HG02610 (cell line): Measurements from ENCODE around the gene FAM216B.
A peak's percentile ranks its signal among the peaks of the same experiment; 100 is the strongest.
"Not testable (repeated sequence)": the region's sequence is repeated elsewhere in the genome, so short reads cannot be mapped to it uniquely, and the experiment has no call there.

Source experiments
- ATAC-seq: cut with Tn5 transposase; IDR thresholded peaks from one replicate; pipeline ENCODE4 v1.9.1; 2021; ENCODE audit warnings: mild to moderate bottlenecking, moderate library complexity; ENCODE audit not compliant: unreplicated experiment

FAM216B gene

DNA sequence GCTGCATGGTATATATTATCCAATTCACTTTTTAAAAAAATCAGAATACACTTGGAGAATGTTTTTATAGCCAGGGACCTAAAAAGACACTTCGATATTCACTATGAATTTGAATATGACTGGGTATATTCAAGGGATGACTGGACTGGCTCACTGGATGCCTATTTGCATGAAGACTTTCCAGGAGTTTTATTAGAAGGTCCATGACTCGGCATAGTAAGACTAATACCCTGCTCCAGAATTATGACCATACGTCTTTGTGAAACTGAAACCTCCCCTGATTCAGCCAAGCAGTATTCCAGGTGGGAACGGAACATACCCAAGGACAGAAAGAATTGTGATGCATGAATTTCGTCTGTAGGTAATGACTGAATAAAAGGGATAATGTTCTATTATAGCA lies 3.9 kb upstream of the FAM216B start:
- ATAC-seq = no peak

DNA sequence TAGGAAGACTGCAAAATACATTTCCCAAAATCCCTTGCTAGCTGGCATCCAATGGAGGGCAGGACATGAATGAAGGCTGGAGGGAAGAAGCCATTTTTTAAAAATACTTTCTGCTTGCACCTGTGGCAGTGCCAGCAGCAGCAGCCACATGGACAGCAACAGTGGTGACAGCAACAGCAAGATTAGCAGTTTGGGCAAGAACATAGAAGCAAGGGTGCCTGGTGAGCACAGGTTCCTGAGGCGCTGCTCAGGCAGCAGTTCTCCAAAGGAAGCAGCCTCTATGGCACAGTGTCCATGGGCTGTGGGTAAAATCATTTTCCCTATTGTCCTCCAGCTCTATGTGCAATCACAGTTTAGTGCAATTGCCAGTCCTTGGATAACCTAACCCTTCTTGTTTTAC lies 1.3 kb upstream of the FAM216B start:
- no peak for ATAC-seq

DNA sequence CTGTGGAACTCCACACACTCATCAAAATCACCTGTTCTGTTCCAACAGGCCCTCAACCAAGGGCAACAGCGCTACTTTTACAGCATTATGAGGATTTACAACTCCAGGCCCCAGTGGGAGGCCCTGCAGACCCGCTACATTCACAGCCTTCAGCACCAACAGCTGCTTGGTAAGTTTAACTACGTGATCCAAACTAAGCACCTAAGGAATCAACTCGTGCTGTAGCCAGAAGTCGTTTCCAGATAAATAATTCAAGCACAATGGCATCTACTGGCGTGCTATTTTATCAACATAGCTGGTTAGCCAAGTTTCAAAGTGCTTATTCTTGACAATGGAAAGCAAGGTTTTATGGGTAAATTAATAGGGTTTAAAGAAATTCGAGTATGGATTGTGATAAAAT lies 5.3 kb downstream of the FAM216B start:
- no peak for ATAC-seq

DNA sequence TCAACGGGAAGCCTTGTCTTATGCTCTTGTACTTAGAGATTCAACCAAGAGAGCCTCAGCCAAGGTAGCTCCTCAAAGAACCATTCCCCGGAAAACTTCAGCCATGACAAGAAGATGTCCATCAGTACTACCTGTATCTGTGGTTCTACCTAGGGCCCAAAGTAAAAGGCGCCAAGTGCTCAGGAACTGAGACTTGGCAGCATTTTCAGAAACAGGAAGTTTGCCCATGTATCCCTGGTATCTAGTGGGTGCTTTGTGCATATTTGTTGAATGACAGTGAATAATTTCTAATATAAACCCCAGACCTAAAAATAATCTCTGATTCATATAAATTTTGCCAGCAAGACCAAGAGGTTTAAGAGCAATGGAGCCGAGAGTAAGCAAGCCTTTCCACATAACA lies 7.2 kb downstream of the FAM216B start:
- ATAC-seq = no peak

DNA sequence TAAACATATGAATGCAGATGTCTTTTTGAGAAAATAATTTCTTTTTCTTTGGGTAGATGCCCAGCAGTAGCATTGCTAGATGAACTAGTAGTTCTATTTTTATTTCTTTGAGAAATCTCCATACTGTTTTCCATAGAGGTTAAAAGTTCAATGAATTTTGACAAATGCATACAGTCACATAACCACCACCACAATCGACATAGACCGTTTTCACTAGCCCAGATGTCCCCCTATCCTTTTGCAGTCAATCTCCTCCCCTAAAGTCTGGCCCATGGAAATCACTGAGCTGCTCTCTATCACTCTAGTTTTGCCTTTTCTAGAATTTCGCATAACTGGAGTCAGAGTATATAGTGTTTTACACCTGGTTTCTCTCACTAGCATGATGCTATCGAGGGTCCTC lies 10.8 kb downstream of the FAM216B start:
- ATAC-seq = no peak

DNA sequence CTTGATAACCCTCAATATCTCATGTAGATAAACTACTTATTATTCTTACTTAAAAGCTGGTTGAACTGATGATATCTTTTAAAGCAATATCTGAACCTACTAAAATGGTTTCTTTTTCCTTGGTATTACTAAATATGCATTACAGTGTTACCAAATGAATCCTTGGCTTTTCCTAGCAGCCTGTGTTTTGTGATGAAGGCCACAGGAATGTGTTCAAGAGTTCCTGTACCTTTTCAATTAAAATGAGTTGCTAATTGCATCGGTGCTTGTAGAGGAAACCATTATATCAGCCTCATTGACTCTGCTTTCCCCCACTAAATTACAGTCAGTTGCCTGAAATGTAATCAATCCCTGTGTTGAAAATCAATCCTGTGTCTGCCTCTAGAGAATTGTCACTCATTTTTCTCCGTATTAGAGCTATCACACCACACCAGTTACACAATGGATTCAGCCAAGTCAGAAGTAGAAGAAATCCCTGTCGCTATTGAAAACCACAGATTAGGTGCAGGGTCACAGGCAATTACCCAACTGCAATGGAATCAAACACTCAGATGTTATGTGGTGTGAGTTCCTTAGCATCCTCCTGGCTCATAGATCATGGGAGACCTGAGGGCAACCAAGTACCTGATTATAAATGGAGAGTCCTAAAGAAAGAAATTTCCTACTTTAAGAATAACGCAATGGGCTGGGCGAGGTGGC lies 13.3 kb downstream of the FAM216B start:
- ATAC-seq = no peak

DNA sequence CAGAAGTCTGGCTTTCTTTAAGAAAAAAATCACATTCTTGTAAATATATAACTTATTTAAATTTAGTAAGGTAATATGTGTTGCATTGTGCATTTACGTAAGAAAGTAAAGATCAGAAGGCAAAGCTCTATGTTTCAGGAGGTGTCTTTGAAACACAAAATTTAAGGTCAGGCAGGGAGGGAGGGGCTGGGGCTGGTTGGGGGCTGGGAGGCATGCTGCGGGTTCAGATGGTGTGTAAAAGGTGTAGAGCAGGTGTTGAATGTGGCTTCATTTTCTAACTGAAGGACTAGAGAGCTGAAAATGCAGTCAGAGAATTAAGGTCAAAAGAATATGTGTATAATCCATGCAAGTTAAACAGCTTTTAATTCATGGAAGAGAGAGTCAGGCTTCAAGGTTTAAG lies 14.3 kb downstream of the FAM216B start:
- no peak for ATAC-seq

DNA sequence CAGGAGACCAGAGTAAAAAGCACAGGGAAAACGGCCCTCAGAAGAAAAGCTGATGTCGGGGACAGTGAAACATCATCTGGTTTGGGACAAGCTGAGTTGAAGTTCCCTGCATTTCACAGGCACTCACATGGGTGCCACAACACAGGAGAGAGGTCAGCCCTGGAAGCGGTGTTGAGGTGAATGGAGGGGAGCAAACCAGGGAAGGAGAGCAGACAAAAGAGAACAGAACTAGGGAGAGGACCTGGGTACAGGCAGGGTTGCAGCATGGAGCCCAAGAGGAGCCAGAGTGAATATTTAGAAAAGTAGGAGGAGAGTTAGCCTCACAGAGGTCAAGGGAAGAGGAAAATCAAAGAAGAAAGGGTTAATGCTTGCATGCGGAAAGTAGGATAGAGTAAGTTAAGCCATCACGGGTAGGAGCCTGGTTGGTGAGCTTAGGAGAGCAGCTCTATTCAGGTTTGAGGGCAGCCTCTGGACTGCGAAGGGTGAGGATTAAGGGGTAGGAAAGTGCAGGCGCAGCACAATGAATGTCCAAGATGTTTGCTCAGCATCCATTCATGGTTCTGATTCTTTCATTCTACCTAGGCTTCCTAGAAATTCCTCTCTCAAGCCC lies 15.5 kb downstream of the FAM216B start:
- no peak for ATAC-seq

DNA sequence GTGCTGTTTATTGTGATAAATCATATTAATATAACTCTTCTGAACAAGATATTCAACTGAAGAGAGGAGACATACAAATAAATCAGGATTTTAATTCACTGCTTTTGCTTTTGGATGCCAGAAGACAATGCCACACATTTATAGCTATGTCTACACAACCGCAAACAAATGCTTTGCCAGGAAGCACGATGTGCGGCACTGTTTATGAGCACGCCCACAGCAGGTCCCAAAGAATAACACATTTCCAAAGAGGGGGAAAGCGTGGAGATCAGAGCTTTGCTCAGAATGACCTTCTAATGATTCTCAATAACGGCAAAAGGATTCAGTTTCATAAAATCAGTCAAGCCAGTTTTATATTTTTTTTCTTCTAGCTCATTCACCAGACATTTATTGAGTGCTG lies 16.7 kb downstream of the FAM216B start:
- no peak for ATAC-seq

DNA sequence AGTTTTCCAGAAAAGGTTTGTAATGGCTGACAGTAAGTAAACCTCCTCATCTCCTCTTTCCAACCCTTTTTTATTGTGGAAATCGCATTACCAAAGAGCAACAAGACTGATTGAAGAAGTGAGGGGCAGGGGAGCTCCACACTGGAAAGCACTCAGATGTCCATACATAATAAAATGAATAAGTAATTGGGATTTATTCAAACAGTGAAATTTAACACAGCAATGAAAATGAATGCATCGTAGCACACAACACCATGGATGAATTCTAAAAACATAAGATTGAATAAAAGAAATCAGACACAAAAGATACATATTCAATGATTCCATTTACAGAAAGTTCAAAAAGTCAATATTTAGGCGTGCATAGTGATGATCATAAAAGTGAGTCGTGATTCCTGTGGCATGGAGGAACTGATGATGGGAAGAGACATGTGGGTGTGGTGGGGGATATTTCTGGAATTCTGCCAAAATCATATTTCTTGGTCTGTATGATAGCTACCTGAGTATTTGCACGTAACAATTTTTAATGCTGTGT lies 18.8 kb downstream of the FAM216B start:
- ATAC-seq = no peak

DNA sequence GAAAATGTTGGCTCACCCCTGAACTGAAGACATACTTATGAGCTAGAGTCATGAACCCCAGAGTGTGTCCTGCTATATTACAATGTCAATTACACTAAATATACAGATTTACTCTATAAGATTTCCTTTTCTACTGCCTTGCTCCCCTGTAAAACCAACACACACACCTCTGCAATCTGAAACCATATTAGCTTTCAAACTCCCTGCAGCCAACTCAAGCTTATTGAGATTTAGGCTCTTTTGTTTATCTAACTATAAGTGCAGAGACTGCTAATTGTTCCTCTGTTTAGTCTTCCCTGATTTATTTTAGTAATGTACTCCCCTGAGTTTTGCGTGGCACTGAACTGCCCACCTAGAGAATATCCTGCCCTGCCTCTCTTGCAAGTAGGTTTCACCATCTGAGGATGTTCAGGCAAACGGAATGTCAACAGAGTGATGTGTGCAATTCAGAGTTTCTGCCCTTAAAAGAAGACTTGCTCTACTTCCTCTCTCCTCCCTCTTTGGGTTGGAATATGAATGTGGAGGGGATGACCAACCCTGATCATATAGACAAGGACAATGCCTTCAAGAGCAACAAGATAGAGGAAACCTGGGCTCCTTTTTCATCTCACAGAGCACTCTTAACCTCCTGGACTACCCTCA lies 22.3 kb downstream of the FAM216B start:
- no peak for ATAC-seq

DNA sequence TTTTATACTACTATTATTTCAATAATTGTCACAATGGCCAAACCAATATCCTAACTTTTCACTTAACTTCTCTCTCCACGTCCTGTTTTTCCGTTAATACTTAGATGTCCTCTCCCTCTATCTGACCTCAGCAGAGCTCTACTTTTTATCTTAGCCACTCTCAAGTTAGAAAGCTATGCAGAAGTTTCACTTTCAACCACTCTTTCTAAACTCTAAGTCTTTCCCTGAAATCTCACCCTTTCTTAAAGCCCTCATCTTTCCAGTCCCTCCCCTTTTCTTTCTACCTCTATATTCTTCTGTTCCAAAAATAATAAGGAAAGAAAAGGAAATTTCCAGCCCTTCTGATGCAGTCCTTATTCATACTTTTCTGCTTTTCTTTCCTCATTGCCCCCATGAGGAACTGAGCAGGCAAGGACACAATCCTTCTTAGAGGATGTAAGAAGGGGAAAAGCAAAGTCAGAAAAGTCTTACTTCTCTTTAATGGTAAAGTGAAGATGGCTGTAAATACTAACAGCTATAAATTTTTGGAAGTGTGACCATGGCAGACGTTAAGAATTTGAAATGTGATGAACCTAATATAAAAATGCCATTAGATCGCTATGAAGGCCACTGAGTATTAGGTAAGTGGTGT lies 23.0 kb downstream of the FAM216B start:
- peak; percentile 58 for ATAC-seq

DNA sequence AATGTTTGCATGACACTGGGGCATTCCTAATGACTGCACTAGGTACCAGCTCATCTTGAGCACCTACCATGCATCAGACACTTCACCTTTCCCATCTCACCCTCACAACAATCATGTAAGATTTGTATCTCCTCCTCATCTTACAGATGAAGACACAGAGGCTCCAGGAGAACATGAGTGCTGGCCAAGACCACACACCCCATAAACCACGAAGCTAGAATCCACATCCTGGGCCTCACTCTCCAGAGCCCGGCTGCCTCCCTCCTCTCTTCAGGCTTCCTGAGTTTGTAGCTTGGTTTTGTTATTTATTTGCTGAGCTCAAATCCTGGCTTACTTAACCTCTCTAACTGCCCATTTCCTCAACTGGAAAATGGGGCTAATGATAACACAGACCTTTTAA lies 25.9 kb downstream of the FAM216B start:
- no peak for ATAC-seq

DNA sequence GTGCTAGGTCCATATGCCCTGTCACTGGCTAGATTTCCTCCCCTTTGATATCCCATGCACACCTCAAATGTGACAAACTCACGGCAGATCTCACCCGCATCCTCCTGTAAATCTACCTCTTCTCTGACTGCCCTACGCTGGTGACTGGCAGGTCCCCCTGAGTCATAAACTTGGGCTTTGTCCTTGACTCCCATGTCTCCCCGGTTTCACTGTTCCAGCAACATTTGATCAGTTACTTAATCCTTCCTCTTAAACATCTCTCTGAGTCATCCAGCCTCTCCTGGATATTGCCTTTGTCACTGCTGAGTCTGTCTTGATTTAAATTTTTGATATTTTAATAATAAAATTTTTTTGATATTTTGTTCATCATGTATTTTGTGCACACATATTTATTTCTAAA lies 26.5 kb downstream of the FAM216B start:
- no peak for ATAC-seq

DNA sequence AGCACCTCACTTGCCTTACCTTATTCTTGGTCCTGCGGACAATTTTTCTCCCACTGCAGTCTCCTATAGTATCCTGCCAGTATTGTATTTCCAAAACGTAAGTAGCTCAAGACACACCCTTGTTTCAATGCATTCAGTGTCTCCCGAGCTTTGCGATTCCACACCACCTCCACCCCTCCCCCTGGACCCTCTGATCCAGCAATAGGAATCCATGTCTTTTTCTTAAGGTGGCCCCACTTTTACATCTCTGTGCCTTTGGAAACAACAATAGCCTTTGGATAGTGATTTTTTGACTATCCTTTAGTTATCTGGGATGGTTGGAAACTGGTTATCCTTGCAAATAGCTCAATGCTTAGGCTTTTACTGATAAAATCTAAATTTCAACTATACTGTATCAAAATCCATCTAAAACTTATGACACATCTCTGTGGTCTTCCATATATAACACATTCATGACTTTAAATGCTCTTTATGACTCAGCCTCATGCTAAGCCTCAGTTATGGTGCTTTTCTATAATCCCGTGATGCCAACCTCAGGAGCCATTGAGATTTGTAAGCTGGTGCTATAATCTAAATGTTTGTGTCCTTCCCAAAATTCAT lies 27.1 kb downstream of the FAM216B start:
- ATAC-seq = no peak

DNA sequence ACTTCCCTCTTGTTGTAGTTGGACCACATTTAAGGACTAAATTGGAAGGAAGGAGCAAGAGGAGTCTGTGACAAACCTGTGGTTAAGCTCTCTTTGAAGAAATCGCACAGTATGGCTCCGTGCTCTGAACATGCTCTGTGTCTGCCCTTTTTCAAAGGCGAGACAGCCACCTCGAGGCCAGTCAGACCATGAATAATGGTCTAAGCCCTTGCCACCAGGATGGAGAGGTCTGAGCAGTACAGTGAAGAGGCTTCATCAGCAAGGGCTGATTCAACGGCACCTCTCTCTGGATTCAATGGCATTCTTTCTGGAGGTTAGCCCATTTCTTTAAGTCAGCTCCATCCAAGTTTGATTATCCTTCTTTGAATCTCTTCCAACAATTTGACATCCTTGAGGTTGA lies 30.9 kb downstream of the FAM216B start:
- no peak for ATAC-seq

DNA sequence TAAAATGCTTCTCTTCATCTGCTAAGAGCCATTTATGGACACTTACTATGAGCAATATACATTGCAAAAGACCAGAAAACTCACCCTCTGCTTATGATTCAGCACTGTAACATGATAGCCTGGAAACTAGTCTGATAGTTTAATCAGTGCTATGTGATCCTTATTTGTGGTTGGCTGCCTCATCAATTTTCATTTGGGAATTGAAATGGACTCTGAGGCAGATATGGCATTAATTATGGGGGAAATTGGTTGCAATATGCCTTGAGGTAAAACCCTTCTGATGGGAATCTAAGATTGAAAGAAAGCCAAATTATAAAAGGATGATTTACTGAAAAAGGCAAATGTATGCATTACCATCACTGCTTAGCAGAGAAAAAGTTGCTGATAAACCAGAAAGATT lies 33.5 kb downstream of the FAM216B start:
- ATAC-seq = no peak

DNA sequence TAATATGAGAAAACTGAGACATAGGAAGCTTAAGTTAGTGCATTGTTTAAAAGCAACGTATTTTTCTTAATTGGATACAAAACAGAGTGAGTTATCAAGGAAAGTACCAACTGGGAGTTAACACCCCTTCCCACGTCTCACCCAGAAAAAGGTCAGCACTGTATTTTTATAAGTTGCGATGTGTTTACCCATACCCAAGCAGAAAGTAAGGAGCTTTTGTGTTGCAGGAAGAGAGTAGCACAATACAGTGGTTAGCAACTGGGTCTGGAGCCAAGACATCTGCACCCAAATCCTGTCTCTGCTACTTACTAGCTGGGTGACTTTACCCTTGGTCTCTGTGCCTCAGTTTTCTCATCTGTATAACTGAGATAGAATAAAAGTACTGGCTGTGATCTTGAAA lies 34.3 kb downstream of the FAM216B start:
- ATAC-seq = no peak

DNA sequence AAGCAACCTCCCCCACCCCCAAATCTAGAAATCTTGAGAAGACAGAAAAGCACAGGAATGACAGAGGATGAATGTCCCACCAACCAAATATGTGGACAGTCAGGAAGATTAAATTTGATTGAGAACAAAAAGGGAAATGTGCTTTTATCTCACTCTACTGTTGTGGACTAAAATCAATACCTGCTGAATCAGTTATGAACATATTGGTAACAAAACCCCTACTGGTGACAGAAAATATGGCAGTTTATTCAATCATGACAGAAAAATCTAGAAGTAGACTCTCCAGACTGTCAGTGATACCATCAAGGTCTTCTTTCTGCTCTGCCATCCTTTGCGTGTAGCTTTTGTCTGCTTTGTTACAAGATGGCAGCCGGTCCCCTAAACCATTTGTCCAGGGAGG lies 35.2 kb downstream of the FAM216B start:
- ATAC-seq = no peak

DNA sequence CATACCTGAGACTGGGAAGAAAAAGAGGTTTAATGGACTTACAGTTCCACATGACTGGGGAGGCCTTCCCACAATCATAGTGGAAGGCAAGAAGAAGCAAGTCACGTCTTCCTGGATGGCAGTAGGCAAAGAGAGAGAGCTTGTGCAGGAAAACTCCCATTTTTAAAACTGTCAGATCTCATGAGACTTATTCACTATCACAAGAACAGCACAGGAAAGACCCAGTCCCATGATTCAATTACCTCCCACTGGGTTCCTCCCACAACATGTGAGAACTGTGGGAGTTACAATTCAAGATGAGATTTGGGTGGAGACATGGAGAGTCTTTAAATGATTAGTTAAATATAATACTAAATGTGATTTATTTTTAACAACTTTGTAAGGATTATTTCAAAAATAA lies 38.3 kb downstream of the FAM216B start:
- not testable (repeated sequence) for ATAC-seq

DNA sequence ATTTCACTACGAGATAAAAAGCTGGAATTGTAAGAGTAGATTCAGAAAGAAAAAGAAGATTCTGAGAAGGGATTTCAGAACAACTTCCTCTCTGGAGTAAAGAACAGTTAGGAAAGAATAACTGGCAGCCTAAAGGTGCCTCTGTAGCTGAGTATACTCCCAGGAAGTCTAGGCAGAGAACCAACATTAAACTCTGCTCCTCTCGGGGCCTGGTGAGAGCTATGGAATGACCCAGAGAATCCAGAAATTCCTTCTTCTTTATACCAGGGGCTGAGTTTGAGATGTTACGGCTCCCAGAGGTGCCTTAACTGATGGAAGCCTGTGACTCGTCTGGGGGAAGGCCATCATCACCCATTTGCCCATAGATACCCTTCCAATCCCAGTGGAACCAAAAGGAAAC lies 39.1 kb downstream of the FAM216B start:
- no peak for ATAC-seq
